GOT3 (cell line): ENCODE measurements around the gene FAM83F.
"Not testable (repeated sequence)": the region's sequence is repeated elsewhere in the genome, so short reads cannot be mapped to it uniquely, and the experiment has no call there.

ENCODE experiments used
- DNase-seq: peaks from one replicate; lab custom pipeline; 2025; ENCODE audit warnings: mixed read lengths; lab: John Stamatoyannopoulos, UW

The FAM83F gene

GRCh38 chr22:40015358-40015976 is 20.7 kb downstream of the FAM83F start:
- DNase-seq, result no peak

DNA sequence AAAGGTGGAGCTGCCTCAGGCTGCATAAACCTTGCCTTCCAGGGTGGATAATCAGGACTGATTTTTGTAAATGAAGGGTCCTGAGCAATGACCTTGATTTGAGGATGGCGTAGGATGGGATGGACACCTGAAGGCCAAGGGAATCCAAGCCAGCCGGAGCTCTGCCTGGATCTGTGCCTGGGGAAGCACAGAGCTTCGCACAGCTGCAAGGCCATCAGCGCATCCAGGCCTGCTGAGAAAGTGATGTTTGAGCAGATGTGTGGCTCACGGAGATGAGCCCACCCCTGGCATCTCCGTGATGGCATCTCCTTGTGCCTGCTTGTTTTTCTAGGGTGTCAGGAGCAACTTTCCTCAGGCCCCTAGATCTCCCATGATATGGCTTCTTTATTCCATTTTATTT is 23.3 kb downstream of the FAM83F start:
- DNase-seq, result no peak

GRCh38 chr22:40019100-40019499 is 24.3 kb downstream of the FAM83F start:
- DNase-seq, result no peak

GRCh38 chr22:40020956-40021355 is 26.2 kb downstream of the FAM83F start:
- DNase-seq, result no peak

DNA sequence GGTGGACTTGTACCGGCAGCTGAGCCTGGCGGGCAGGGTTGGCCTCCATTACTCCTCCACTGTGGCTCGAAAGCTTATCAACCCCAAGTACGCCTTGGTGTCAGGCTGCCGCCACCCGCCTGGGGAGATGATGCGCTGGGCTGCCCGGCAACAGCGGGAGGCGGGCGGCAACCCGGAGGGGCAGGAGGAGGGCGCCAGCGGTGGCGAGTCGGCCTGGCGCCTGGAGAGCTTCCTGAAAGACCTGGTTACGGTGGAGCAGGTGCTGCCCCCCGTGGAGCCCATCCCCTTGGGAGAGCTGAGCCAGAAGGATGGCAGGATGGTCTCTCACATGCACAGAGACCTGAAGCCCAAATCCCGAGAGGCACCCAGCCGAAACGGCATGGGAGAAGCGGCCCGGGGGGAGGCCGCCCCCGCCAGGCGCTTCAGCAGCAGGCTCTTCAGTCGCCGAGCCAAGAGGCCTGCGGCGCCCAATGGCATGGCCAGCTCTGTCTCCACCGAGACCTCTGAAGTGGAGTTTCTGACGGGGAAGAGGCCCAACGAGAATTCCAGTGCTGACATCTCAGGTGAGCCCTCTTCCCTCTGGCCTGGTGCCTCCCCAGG is 26.7 kb downstream of the FAM83F start:
- DNase-seq, result no peak

- no peak for DNase-seq
These were observed 27.9 kb downstream of the FAM83F start for GRCh38 chr22:40022536-40023240.

DNA sequence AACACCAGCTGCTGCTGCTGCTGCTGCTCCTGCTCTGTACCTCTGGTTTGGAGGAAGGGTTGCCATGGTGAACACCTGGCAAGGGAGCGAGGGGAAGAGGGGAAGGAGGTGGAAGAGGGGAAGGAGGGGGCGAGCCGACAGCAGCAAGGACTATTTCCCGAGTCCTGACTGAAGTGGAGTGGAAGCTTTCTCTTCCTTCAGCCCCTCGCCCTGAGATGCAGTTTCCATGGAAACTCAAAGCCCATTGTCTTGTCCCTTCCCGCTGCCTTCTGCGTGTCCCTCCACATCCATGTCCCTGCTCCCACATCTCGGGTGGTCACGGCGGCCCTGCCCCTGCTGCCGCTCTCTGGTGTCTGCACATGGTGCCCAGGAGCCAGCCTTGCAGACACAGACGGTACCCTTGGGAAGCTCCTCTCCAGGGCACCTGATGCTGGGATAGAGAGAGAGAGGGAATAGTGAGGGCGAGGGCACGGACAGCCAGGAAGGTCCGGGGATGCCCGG is 28.6 kb downstream of the FAM83F start:
- no peak for DNase-seq

DNA sequence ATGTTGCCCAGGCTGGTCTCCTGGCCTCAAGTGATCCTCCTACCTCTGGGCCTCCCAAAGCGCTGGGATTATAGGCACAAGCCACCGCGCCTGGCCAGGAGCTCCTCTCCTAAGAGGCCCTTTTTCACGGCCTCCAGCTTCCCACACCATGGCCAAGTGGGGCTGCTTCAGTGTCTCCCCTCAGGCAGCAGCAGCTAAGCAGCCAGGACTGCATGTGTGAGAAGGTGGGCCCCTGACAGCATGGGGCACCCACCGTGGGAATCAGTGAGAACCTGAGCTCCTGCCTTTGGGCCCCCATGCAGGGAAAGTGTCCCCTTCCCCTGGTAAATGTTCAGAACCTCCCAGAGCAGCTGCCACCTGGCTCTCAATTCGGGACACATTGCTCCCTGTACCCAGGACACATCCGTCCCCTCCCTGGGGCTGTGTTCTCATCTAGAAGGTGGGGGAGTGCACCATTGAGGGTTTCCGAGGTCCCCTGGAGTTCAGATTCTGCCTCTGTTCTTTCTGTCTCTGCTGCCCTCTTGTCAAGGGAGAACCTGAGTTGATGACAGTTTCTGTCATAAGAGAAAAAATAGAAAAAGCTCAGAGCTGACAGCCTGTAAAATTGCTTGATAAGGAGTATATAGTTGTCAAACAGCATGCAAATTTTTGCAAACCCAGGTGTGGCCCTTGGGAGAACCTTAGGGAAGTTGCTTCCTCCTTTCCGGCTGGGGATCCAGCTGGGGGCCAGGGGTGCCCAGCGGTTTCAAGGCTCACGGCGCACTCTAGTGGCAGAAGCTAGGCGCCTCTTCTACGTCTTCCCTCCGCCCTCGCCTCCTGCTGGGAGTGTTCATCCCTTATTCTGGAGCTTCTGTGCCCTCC is 29.7 kb downstream of the FAM83F start:
- DNase-seq, result no peak

- not testable (repeated sequence) for DNase-seq
These were observed 30.3 kb downstream of the FAM83F start for GRCh38 chr22:40025062-40025379.

DNA sequence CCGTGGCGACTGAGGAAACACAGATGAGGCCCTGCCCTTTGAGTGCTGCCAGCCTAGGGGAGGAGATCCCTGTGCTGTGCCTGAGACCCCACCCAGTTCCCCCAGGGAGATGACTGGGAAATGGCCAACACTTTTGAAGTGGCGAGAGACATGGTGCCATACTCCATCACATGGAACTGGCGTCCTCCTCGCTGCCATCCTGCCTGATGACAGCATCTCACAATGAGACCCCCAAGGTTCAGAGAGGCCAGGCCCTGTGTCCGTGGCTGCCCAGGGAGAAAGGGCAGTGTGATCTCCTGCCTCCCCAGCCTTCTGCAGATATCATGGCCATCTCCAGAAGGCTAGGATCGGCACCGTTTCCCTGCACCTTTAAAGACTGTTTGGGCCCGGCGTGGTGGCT is 31.1 kb downstream of the FAM83F start:
- no peak for DNase-seq

GRCh38 chr22:40026641-40027040 is 31.9 kb downstream of the FAM83F start:
- DNase-seq, result no peak

DNA sequence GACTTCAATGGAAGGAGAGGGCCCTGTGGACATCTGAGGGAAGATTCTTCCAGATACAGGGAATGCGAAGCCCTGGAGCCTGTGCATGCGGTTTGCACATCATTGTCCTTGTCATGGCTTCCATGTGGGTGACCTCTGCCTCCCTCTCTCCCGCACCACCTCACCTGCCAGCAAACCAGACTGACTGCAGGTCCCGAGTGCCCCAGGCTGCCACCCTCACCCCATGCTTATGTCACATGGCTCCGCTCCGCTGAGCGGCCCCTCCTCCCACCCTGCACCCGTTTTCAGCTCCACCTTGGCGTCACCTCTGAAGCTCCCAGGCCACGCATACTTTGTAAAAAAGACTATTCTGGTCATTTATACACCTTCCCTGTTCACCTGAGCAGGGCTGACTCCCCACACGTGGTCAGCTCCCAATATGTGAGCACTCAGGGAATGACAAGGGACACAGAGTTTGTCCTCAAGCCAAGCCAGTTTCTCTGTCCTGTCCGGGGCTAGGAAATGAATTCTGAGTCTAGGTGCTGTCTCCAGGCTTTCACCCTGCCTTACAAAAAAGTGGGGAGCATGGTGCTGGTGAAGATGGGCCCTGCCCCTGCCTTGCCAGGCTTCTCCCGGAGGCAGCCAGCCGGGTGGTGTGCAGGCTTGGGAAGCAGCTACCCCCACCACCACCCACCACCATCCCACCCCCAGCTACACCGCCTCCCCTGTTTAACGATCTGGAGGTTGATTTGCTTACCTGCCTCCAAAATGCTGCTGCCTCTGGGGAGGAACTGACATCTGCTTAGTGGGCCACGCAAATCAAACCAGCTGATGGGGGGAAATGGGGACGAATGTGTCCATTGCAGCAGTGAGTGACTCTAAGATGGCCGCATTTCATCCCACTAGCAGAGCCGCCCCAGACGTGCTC is 32.7 kb downstream of the FAM83F start:
- DNase-seq, result no peak

DNA sequence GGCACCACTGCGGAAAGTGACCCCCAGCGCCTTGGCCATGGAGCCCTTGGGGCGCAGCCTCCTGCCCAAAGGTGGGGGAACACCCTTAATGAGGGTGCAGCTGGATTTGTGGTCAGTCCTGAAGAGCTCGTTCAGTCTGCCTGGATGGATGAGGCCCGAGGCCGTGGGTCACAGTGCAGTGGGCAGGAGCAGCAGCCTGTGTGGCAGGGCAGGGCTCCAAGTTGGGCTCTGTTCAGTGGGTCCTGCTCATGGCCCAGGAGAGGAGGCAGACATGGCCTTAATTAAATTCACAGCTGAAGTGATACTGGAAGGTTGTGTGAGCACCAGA is 33.3 kb downstream of the FAM83F start:
- DNase-seq, result no peak

- DNase-seq, result no peak
These were observed 34.6 kb downstream of the FAM83F start for GRCh38 chr22:40029189-40029890.

- DNase-seq, result no peak
These were observed 35.4 kb downstream of the FAM83F start for GRCh38 chr22:40030026-40030757.

- no peak for DNase-seq
These were observed 36.0 kb downstream of the FAM83F start for GRCh38 chr22:40030758-40031095.

DNA sequence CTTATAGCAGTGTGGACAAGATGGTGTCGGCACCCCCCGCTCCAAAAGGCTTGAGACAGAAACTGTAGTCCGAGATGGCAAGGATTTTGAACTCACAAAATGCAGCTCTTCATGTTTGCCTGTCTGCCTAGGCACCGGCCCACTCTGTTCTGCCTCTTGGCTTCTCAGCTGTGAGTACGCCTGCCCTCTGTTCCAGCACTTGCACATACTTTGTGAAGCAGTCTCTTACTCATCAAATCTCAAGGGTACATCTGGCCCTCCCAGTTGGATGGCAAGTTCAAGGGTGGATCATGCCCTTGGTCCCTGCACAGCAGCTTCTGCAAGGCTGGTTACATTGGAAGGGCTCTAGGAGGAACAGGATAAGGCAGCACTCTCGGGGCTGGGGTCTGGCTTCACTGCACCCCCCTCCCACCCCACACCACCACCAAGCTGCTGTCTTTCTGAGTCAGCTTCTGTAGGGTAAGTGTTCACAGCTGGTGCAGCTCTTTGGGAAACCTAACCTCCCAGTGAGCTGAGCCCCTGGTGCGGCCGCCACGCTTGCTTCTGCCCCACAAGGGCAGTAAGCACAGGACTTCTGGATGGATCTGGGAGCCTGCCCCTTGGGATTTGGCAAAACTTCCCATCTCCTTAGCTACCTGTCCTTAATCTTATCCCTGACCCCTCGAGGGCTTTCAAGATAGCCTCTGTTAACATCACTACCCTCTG is 37.2 kb downstream of the FAM83F start:
- DNase-seq, result no peak

DNA sequence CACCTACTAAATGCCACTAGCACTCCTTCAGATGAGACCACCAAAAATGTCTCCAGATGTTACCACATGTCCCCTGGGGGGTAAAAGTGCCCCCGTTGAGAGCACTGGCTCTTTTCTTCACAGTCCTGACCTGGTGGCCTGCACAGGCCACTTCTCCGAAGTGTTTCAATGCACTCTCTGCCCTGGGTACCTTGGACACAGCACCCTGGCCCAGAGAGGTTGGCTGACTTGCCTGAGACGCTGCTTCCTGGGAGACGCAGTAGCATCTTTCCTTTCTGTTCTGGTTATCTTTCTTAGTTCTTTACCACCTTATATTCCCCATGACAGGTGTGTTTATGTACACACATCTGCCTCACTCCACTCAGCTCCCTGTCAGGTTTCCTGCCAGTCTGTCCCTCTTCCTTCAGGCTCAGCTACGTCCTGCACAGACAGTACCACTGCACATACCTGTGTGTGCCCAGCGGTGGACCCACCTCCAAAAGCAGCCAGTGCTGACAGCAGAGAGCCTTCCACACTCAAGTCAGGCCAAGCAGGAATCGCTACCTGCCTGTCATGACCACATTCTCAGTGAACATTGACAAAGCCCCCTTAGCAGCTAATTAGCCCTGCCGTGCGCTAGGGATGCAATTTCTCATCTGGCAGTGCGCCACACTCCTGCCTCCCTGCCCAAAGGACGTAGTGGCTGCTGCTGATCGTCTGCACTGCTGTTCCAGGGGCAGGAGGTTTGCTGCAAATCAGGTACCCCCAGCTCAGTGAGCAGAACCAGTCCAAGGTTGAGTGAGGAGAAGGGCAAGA is 39.0 kb downstream of the FAM83F start:
- no peak for DNase-seq

DNA sequence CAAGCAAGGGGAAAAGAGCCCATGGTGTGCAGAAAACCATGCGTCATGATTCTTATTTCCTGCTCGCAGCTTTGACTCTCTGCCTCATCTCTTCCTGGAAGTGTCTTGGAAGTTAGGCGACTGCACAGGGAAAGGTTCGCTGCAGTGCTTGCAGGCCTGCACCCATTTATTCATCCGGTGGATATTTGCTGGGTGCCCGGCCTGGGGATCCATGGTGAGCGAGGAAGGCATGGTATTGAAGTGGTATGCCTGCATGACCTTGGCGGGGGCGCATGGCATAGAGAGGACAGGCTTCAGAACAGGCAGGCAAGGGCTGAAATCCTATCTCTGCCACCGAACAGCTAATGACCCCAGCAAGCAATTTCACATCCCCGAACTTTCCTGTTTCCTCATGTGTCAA is 40.6 kb downstream of the FAM83F start:
- DNase-seq, result no peak
